CD4-positive, CD25-positive, alpha-beta regulatory T cell (primary cell): ENCODE results near the gene TP53I11. TPM values are rescaled to one million over a fixed set of nuclear protein-coding genes. Genes with fewer than 3 reads are reported as not detected.

ENCODE experiments used
- ATAC-seq, 2 donors: fragments of 150-1000 bp; cut with Tn5 transposase; one replicate each; pipeline ENCODE4 v1.10.0; 2021; ENCODE audit warnings: low read depth in 2 of 2, moderate number of reproducible peaks in 2 of 2, moderate library complexity in 1 of 2
- DNase-seq, 3 donors: peaks; one replicate each; pipeline versions ENCODE4 v3.0.0 to v3.0.0-alpha.2; 2012 to 2022; ENCODE audit warnings: mixed read lengths in 1 of 3
- H3K27ac ChIP-seq: one replicate; pipeline ENCODE4 v1.7.0; 2013; ENCODE audit warnings: mild to moderate bottlenecking, low read length; ENCODE audit not compliant: insufficient read depth, poor library complexity, severe bottlenecking
- H3K27me3 ChIP-seq: one replicate; pipeline ENCODE4 v1.7.0; 2013; ENCODE audit warnings: low read length; ENCODE audit not compliant: control insufficient read depth, insufficient read depth
- H3K36me3 ChIP-seq: one replicate; pipeline ENCODE4 v1.7.0; 2013; ENCODE audit warnings: mild to moderate bottlenecking, low read length, moderate library complexity; ENCODE audit not compliant: control insufficient read depth, insufficient read depth
- H3K4me1 ChIP-seq: 2 replicates; pipeline ENCODE4 v1.7.0; 2013; ENCODE audit warnings: mild to moderate bottlenecking, low read length; ENCODE audit not compliant: insufficient read depth, control insufficient read depth, poor library complexity, severe bottlenecking
- H3K4me3 ChIP-seq: one replicate; pipeline ENCODE4 v1.7.0; 2013; ENCODE audit warnings: low read depth, mild to moderate bottlenecking, low read length, moderate library complexity
- H3K9me3 ChIP-seq, 2 experiments: 1 replicate in 1 of 2; 2 replicates in 1 of 2; pipeline ENCODE4 v1.7.0; 2013; ENCODE audit warnings: low read length in 2 of 2, mild to moderate bottlenecking in 1 of 2, moderate library complexity in 1 of 2; ENCODE audit not compliant: control insufficient read depth in 2 of 2
- H3K27ac Mint-ChIP-seq, 3 donors: one replicate each; pipeline ENCODE4 v1.8.0; 2020 to 2022; ENCODE audit warnings: mild to moderate bottlenecking in 3 of 3, mixed read lengths in 3 of 3, moderate library complexity in 2 of 3
- H3K27me3 Mint-ChIP-seq: one replicate; pipeline ENCODE4 v1.8.0; 2022; ENCODE audit warnings: mild to moderate bottlenecking, mixed read lengths
- H3K36me3 Mint-ChIP-seq: one replicate; pipeline ENCODE4 v1.8.0; 2020; ENCODE audit warnings: mixed read lengths
- H3K4me1 Mint-ChIP-seq, 4 donors: one replicate each; pipeline ENCODE4 v1.8.0; 2020 to 2022; ENCODE audit warnings: mixed read lengths in 4 of 4, mild to moderate bottlenecking in 1 of 4
- H3K4me3 Mint-ChIP-seq, 4 donors: one replicate each; pipeline ENCODE4 v1.8.0; 2020 to 2022; ENCODE audit warnings: mild to moderate bottlenecking in 4 of 4, mixed read lengths in 4 of 4, moderate library complexity in 3 of 4
- H3K9me3 Mint-ChIP-seq, 7 donors: one replicate each; pipeline ENCODE4 v1.8.0; 2020 to 2022; ENCODE audit warnings: mixed read lengths in 7 of 7, mild to moderate bottlenecking in 3 of 7, moderate library complexity in 2 of 7
- polyA plus RNA-seq, 4 donors: library from polyadenylated mRNA; unstranded; fragments of 300-500 nt; fragmentation: Illumina TruSeq; gene quantifications; one replicate each; pipeline ENCODE4 v1.2.3, GENCODE V29; 2021
- total RNA-seq: library from RNA; stranded (reverse); gene quantifications from one replicate; pipeline ENCODE4 v1.2.3, GENCODE V29; 2022

The TP53I11 gene
- total and polyA plus RNA-seq, 5 donors from 2014 or later, result 2.0 to 17.4 (median 2.6) TPM

DNA sequence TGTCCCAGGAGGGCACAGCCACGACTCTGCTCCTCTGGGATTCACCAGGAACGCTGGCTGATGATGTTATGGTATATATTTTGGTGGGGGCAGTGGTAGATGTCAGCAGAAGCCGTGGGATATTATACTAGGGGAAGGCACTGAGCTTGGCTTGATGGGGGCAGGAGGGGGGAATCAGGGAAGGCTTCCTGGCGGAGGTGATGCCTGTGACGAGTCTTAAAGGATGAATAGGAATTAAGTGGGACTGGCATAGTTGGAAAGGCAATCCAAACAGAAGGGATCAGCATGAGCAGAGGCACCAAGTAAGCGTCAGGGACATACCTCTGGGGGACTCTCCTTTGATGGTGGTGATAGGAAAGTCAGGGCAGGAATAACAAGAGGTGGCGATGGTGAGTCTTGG is 47.6 kb downstream of the TP53I11 start:
- no peaks in the 10 kb centered on the region for H3K4me1 ChIP-seq
- no peak for ATAC-seq
- Mint-ChIP-seq H3K27me3 (no peaks in the 10 kb centered on the region), H3K4me3 (no peak overlapping the region), H3K9me3 (peaks cover 0 to 2% (median 0%) of the 10 kb centered on the region in 7 donors), H3K4me1 (peaks cover 0 to 4% (median 0%) of the 10 kb centered on the region in 4 donors), H3K27ac (peak overlapping the region in 1 of 3 donors; percentile 23), H3K36me3 (peaks cover 15% of the 10 kb centered on the region)
- no peak for DNase-seq
- H3K36me3 ChIP-seq, result no peaks in the 10 kb centered on the region
- no peaks in the 10 kb centered on the region for H3K27me3 ChIP-seq
- H3K9me3 ChIP-seq, result no peaks in the 10 kb centered on the region
- no peak overlapping the region for H3K4me3 ChIP-seq
- no peak overlapping the region for H3K27ac ChIP-seq

DNA sequence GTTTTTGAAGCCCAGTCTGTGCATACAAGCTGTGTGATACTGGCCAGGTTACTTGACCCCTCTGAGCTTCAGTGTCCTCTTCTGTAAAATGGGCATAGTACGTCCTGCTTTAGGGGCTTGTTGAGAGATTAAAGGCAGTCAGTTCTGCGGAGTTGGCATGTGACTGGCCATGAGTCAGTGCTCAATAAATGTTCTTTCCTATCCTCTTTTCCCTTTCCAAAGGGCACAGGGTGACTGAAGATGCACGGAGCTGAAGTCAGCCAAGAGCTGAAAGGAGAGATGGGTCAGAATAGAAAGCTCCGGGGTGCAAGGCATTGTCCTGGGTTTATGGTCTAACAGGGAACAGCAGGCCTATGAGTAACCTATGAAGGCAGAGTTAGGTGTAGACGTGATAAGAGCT is 48.9 kb downstream of the TP53I11 start:
- Mint-ChIP-seq H3K27me3 (no peaks in the 10 kb centered on the region), H3K4me1 (peaks cover 0 to 4% (median 0%) of the 10 kb centered on the region in 4 donors), H3K9me3 (peaks cover 0 to 2% (median 0%) of the 10 kb centered on the region in 7 donors), H3K4me3 (no peak overlapping the region), H3K36me3 (peaks cover 25% of the 10 kb centered on the region), H3K27ac (peak overlapping the region in 1 of 3 donors; percentile 20)
- H3K27ac ChIP-seq, result no peak overlapping the region
- no peaks in the 10 kb centered on the region for H3K36me3 ChIP-seq
- H3K27me3 ChIP-seq, result no peaks in the 10 kb centered on the region
- no peaks in the 10 kb centered on the region for H3K9me3 ChIP-seq
- no peaks in the 10 kb centered on the region for H3K4me1 ChIP-seq
- no peak for DNase-seq
- H3K4me3 ChIP-seq, result no peak overlapping the region
- ATAC-seq, result no peak

DNA sequence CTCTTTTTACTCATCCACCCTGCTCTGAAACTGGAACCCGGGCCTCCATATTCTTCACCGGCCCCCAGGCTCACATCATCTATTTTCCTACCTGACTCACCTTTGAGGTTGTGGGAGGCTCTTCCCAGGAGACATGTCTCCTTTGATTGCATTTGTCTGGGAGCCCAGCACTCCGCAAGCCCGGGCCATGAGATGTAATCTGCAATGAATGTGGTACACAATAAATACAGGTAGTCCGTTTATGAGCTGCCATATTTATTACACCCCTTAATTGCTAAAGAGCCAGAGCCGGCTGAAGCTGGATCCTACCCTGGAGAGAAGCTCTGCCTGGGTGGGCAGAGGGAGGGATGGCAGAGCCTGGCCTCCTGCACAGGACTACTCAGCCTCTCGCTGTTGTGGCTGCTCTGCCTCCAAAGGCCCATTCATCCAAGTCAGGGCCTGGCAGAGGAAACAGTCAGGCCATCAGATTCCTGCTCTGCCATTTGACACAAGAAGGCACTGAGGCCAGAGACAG is 49.5 kb downstream of the TP53I11 start:
- ATAC-seq (no peak), DNase-seq (no peak)
- Mint-ChIP-seq H3K4me1 (peaks cover 0 to 4% (median 0%) of the 10 kb centered on the region in 4 donors), H3K9me3 (peaks cover 0 to 2% (median 0%) of the 10 kb centered on the region in 7 donors), H3K36me3 (peaks cover 28% of the 10 kb centered on the region), H3K27ac (no peak overlapping the region), H3K4me3 (no peak overlapping the region), H3K27me3 (peaks cover 5% of the 10 kb centered on the region)
- H3K27ac ChIP-seq, result no peak overlapping the region
- H3K4me1 ChIP-seq, result no peaks in the 10 kb centered on the region
- no peaks in the 10 kb centered on the region for H3K36me3 ChIP-seq
- H3K4me3 ChIP-seq, result no peak overlapping the region
- no peaks in the 10 kb centered on the region for H3K27me3 ChIP-seq
- no peaks in the 10 kb centered on the region for H3K9me3 ChIP-seq

DNA sequence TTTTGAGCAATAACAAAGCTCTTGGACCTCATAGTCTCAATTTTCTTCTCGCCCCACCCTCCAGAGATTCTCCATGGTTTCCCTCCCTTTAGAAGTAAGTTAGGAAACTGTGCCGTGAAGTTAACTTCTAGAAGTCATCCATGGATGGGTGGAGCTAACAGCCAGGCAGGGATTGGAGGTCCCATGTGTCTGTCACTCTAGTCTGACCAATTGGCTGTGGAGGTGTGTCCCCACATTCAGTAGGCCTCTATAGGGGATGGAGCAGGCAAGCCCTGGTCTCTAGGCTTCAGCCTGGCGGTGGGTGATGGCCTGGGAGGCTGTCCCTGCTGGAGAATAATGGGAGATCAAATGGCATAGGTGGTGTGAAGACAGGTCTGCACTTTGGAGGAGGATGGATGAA is 50.7 kb downstream of the TP53I11 start:
- DNase-seq, result peak in 2 of 3 donors; percentile 9 to 47
- Histone ChIP-seq H3K9me3 (no peaks in the 10 kb centered on the region), H3K27ac (no peak overlapping the region), H3K27me3 (no peaks in the 10 kb centered on the region), H3K4me3 (no peak overlapping the region), H3K4me1 (no peaks in the 10 kb centered on the region), H3K36me3 (no peaks in the 10 kb centered on the region)
- peaks cover 0 to 2% (median 0%) of the 10 kb centered on the region in 7 donors for H3K9me3 Mint-ChIP-seq
- peaks cover 5% of the 10 kb centered on the region for H3K27me3 Mint-ChIP-seq
- no peak overlapping the region for H3K4me3 Mint-ChIP-seq
- no peak for ATAC-seq
- H3K36me3 Mint-ChIP-seq, result peaks cover 34% of the 10 kb centered on the region
- H3K27ac Mint-ChIP-seq, result peak overlapping the region in 1 of 3 donors; percentile 79
- H3K4me1 Mint-ChIP-seq, result peaks cover 0 to 2% (median 0%) of the 10 kb centered on the region in 4 donors

DNA sequence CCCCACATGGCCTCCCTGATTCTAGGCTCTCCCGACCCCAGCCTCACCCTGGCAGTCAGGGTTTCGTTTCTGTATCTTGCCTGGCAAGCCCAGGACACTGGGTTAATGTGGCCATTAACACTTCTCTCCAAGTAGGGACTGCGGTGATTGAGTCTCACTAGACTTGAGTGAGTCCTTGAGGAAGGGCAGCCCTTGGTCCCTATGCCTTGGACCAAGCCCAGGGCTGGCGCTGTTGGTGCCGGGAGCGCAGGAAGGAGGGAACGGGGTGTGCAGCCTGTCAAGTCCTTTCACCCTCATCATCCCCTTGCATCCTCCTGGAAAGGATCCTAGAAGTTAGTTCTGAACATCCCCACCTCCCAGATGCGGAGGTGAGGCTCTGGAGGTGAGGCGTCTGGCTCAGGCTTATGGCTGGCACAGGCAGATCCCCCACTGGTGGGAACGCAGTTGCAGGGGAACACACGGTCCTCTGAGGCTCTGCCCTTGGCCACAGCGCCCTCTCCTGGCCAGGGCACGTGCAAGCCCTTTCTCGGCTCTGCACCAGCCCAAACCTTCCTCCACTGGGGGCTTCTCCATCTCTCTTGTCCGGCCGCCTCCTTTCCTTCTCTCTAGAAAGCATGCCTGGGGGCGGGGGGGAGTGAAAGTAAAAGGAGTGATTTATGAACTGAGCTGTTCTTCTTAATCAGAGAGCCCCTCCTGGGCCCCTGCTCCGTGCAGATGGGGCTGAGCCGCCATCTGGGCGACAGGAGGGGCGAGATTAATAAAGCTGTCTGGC is 56.7 kb downstream of the TP53I11 start:
- H3K36me3 Mint-ChIP-seq, result peaks cover 30% of the 10 kb centered on the region
- peaks cover 5% of the 10 kb centered on the region for H3K27me3 Mint-ChIP-seq
- DNase-seq, result peak; percentile 10 to 32 (median 32)
- no peaks in the 10 kb centered on the region for H3K36me3 ChIP-seq
- no peaks in the 10 kb centered on the region for H3K4me1 ChIP-seq
- no peak overlapping the region for H3K27ac ChIP-seq
- ATAC-seq, result peak in 1 of 2 donors; percentile 50
- H3K4me1 Mint-ChIP-seq, result peaks cover 0 to 4% (median under 1%) of the 10 kb centered on the region in 4 donors
- H3K9me3 ChIP-seq, result no peaks in the 10 kb centered on the region
- no peak overlapping the region for H3K4me3 ChIP-seq
- no peak overlapping the region for H3K4me3 Mint-ChIP-seq
- no peaks in the 10 kb centered on the region for H3K27me3 ChIP-seq
- H3K9me3 Mint-ChIP-seq, result peaks cover 0 to 2% (median 0%) of the 10 kb centered on the region in 7 donors
- H3K27ac Mint-ChIP-seq, result peak overlapping the region in 1 of 3 donors; percentile 52

DNA sequence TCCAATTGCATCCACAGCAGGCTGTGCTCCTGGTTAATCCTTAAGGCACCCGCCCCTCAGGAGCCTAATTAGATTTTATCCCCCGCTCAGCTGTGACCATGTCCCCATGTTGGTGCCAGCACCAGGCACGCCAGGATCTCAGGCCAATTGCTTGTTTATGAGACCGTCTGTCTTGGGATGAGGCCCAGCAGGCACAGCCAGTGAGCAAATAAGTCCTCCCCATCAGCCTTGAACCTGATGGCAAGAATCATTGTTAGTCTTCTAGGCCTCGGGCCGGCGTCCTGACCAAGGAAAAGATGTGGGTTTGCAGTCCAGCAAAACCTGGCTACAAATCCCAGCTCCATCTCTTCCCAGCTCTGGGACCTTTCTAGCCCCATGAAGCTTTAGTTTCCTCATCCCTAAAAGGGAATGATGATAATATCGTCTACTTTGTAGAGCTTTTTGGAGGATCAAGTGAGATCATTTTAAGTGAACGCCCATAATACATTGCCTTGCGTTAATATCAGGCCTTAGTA is 57.3 kb downstream of the TP53I11 start:
- Histone ChIP-seq H3K4me3 (no peak overlapping the region), H3K27ac (no peak overlapping the region), H3K4me1 (no peaks in the 10 kb centered on the region), H3K36me3 (no peaks in the 10 kb centered on the region), H3K27me3 (no peaks in the 10 kb centered on the region), H3K9me3 (no peaks in the 10 kb centered on the region)
- peaks cover 25% of the 10 kb centered on the region for H3K36me3 Mint-ChIP-seq
- H3K27me3 Mint-ChIP-seq, result peaks cover 5% of the 10 kb centered on the region
- H3K27ac Mint-ChIP-seq, result peak overlapping the region in 1 of 3 donors; percentile 52
- DNase-seq (no peak), ATAC-seq (no peak)
- peaks cover 0 to 2% (median 0%) of the 10 kb centered on the region in 7 donors for H3K9me3 Mint-ChIP-seq
- H3K4me1 Mint-ChIP-seq, result peaks cover 0 to 4% (median under 1%) of the 10 kb centered on the region in 4 donors
- no peak overlapping the region for H3K4me3 Mint-ChIP-seq

DNA sequence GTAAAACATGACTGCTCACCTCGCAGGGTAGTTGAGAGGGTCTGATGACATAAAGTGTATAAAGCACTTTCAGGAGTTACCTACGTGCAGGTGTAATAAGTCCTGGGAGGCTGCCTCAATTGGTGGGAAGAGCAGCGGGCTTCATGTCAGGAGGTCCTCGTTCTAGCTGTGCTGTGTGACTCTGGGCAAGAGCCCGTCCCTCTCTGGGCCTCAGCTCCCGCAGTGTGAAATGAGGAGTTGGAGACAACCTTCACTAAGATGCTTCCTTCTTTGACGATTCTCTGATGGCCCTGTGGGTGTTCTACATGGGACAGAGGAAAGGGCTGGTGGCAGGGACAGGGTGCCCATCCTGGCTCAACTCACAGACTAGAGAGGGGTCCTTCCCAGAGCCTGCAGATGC is 57.8 kb downstream of the TP53I11 start:
- Mint-ChIP-seq H3K4me3 (no peak overlapping the region), H3K27me3 (peaks cover 5% of the 10 kb centered on the region), H3K36me3 (peaks cover 20% of the 10 kb centered on the region), H3K4me1 (peaks cover 0 to 4% (median under 1%) of the 10 kb centered on the region in 4 donors), H3K9me3 (no peaks in the 10 kb centered on the region), H3K27ac (no peak overlapping the region)
- Histone ChIP-seq H3K27me3 (no peaks in the 10 kb centered on the region), H3K27ac (no peak overlapping the region), H3K9me3 (no peaks in the 10 kb centered on the region), H3K36me3 (no peaks in the 10 kb centered on the region), H3K4me1 (no peaks in the 10 kb centered on the region), H3K4me3 (no peak overlapping the region)
- ATAC-seq (no peak), DNase-seq (no peak)
